AG09319 (cell line): Measurements from ENCODE around the gene BIRC3.

ENCODE experiments used
- DNase-seq: peaks from one replicate; pipeline ENCODE4 v3.0.0-alpha.2; 2010; ENCODE audit warnings: low read depth; ENCODE audit errors: extremely low read depth
- TF ChIP-seq, protein P1 (sequence below): IDR thresholded peaks from 2 replicates; pipeline ENCODE4 v1.5.1; 2011; ENCODE audit warnings: low read depth, mild to moderate bottlenecking, inconsistent platforms, low read length, moderate library complexity

BIRC3 gene

DNA sequence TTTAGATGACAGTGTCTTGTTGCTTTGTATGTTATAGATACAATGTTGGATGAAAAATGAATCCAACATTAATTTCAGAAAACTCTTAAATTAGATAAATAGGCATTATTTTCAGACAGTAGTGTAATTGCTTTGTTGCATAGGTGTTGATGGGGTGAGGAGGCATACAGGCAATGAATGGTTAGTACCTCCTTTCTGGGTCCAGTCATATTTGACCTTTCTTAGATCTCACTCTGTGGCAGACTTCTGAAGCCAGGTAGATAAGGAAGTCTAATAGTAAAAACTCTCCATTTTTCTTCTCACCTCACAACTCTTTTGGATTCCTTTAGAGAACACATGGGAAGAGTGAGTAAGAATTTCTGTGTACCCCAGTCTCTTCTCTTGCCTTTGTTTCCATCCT lies 61.5 kb downstream of the BIRC3 start:
- TF ChIP-seq, protein P1, sequence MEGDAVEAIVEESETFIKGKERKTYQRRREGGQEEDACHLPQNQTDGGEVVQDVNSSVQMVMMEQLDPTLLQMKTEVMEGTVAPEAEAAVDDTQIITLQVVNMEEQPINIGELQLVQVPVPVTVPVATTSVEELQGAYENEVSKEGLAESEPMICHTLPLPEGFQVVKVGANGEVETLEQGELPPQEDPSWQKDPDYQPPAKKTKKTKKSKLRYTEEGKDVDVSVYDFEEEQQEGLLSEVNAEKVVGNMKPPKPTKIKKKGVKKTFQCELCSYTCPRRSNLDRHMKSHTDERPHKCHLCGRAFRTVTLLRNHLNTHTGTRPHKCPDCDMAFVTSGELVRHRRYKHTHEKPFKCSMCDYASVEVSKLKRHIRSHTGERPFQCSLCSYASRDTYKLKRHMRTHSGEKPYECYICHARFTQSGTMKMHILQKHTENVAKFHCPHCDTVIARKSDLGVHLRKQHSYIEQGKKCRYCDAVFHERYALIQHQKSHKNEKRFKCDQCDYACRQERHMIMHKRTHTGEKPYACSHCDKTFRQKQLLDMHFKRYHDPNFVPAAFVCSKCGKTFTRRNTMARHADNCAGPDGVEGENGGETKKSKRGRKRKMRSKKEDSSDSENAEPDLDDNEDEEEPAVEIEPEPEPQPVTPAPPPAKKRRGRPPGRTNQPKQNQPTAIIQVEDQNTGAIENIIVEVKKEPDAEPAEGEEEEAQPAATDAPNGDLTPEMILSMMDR, result no peak
- DNase-seq, result no peak

- DNase-seq, result no peak
Measured at GRCh38 chr11:102382384-102382783, 65.1 kb downstream of the BIRC3 start.

GRCh38 chr11:102383839-102384238 lies 66.6 kb downstream of the BIRC3 start:
- TF ChIP-seq, protein P1, result no peak

More at GRCh38 chr11:102382384-102382783, 65.1 kb downstream of the BIRC3 start:
- TF ChIP-seq, protein P1, result no peak

GRCh38 chr11:102384419-102385079 lies 67.3 kb downstream of the BIRC3 start:
- TF ChIP-seq, protein P1, result no peak
- DNase-seq, result no peak

More at GRCh38 chr11:102383839-102384238, 66.6 kb downstream of the BIRC3 start:
- no peak for DNase-seq

DNA sequence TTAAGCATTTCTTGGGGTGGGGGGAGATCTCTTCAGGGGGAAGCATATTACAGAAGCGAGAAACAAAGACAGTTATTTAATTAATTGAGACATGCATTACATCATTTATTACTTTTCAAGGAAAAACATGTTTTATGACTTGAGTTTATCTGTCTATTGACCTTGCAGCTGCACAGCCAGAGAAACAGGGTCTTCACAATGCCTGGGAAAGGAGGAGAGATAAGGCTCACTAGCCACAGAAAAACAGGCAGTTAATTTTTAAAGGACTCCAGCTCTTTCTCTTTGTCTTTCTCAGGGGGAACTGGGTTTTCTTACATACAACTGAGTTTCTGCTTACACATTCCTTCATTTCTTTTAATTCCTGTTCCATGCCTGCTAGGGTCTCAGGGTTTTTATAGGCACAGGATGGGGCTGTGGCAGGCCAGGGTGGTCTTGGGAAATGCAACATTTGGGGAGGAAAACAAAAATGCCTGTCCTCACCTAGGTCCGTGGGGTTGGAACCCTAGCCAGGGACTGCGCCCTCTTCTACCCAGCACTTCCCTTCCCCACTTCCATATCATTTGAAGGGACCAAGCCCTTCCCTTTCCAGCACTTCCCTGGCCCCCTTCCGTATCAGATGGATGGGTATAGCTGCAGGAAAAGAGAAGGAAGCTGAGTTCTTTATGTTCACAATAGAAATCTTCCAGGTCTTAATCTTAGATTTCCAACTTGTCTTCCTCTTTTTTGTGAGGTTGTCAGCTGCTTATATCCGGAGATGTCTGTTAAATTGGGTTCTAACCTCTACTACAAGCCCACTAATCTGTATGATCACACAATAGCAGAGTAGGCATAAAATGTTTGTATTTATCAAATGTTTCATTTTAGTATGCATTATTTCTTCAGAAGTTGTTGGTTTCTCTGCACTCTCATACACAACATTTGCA lies 68.1 kb downstream of the BIRC3 start:
- TF ChIP-seq, protein P1, result no peak
- DNase-seq, result no peak

DNA sequence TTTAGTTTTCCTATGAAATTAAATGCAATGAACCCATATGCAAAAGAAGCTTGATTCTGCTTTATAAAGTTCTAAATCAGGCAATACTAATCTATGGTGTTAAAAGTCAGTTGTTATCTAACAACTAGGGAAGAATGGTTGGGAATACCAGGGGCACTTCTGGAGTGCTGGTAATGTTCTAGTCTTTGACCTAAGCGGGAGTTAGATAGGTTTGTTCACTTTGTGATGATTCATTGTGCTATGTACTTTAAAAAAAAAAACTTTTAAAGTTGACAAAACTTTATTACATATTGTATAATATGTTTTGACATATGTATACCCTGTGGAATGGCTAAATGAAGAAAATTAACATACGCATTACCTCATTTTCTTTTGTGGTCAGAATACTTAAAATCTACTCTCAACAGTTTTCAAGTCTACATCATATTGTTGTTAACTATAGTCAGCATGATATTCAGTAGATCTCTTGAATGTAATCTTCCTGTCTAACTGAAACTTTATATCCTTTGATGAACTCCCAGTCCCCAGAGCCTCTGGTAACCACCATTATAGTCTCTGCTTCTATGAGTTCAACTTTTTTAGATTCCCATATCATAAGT lies 69.0 kb downstream of the BIRC3 start:
- DNase-seq, result no peak
- TF ChIP-seq, protein P1, result no peak
